HepG2 (cell line): ENCODE data around the gene ZCCHC24. TPM values are rescaled to one million over a fixed set of nuclear protein-coding genes. Genes with fewer than 3 reads are reported as not detected.

Experiments used
- AGO2 ChIP-seq: fragments of 200-400 bp; formaldehyde crosslinking; optimal IDR thresholded peaks from 2 replicates; pipeline ENCODE3; 2017; ENCODE audit warnings: mild to moderate bottlenecking, low read depth, low read length, moderate library complexity
- BHLHE40 ChIP-seq: IDR thresholded peaks from 2 replicates; pipeline ENCODE4 v1.6.1; 2011; ENCODE audit warnings: low read length, improper control_type of control experiment
- ERF ChIP-seq: IDR thresholded peaks from 2 replicates; pipeline ENCODE4 v1.6.1; 2018; ENCODE audit warnings: missing biosample characterization, missing genetic modification reagents
- IKZF1 ChIP-seq: fragments of 450-650 bp; IDR thresholded peaks from 2 replicates; pipeline ENCODE4 v1.7.1; 2016
- IRX3 ChIP-seq: sonication (generic); formaldehyde crosslinking; IDR thresholded peaks from 2 replicates; pipeline ENCODE4 v1.8.1; 2023; ENCODE audit warnings: mild to moderate bottlenecking, low read depth, missing genetic modification reagents, borderline replicate concordance
- KAT8 ChIP-seq: IDR thresholded peaks from 2 replicates; pipeline ENCODE4 v1.6.1; 2016; ENCODE audit warnings: missing genetic modification reagents, missing compliant biosample characterization
- KLF15 ChIP-seq: sonication (generic); formaldehyde crosslinking; IDR thresholded peaks from 2 replicates; pipeline ENCODE4 v1.8.1; 2023; ENCODE audit warnings: borderline replicate concordance, mild to moderate bottlenecking, inconsistent platforms, missing genetic modification reagents, mixed read lengths
- MXD4 ChIP-seq: IDR thresholded peaks from 2 replicates; pipeline ENCODE4 v1.6.1; 2016; ENCODE audit warnings: mild to moderate bottlenecking, missing biosample characterization, missing genetic modification reagents
- SMYD3 ChIP-seq: sonication (generic); formaldehyde crosslinking; IDR thresholded peaks from 2 replicates; pipeline ENCODE4 v1.8.1; 2023; ENCODE audit warnings: mild to moderate bottlenecking, missing genetic modification reagents
- SRSF4 ChIP-seq: fragments of 200-400 bp; formaldehyde crosslinking; IDR thresholded peaks from one replicate; pipeline ENCODE4 v1.6.1; 2018; ENCODE audit warnings: mild to moderate bottlenecking, low read depth, low read length, moderate library complexity; ENCODE audit not compliant: poor library complexity, severe bottlenecking
- TCF7 ChIP-seq: sonication (generic); IDR thresholded peaks from 2 replicates; pipeline ENCODE4 v1.6.1; 2016; ENCODE audit warnings: antibody characterized with exemption, low read depth
- TMF1 ChIP-seq: sonication (generic); formaldehyde crosslinking; IDR thresholded peaks from 2 replicates; pipeline ENCODE4 v1.8.1; 2022; ENCODE audit warnings: low read depth, missing genetic modification reagents
- ZBTB7A ChIP-seq: sonication (generic); formaldehyde crosslinking; IDR thresholded peaks from 2 replicates; pipeline ENCODE4 v1.8.0; 2022; ENCODE audit warnings: mild to moderate bottlenecking, missing genetic modification reagents
- ZBTB8A ChIP-seq: sonication (generic); formaldehyde crosslinking; IDR thresholded peaks from 2 replicates; pipeline ENCODE4 v1.4.0; 2020; ENCODE audit warnings: mild to moderate bottlenecking, low read depth, missing genetic modification reagents, borderline replicate concordance
- ZNF256 ChIP-seq: sonication (generic); formaldehyde crosslinking; conservative IDR thresholded peaks from 2 replicates; pipeline ENCODE4 v1.4.0; 2020; ENCODE audit warnings: missing genetic modification reagents
- ZNF383 ChIP-seq: sonication (generic); formaldehyde crosslinking; IDR thresholded peaks from 2 replicates; pipeline ENCODE4 v1.4.0; 2020; ENCODE audit warnings: missing genetic modification reagents, mild to moderate bottlenecking, borderline replicate concordance
- ZNF567 ChIP-seq: sonication (generic); formaldehyde crosslinking; IDR thresholded peaks from 2 replicates; pipeline ENCODE4 v1.8.1; 2023; ENCODE audit warnings: mild to moderate bottlenecking, missing genetic modification reagents, borderline replicate concordance
- ZNF75D ChIP-seq: sonication (generic); formaldehyde crosslinking; IDR thresholded peaks from 2 replicates; pipeline ENCODE4 v1.8.1; 2023; ENCODE audit warnings: missing genetic modification reagents, mild to moderate bottlenecking, borderline replicate concordance
- polyA plus RNA-seq, 8 experiments: library from polyadenylated mRNA; depleted of rRNA in 3 of 8; stranded (reverse) in 7 of 8; unstranded in 1 of 8; fragments of >200 nt; fragmentation: Illumina TruSeq in 4 of 8; extraction: Trizol in 4 of 8; gene quantifications; 2 replicates each; pipeline versions ENCODE4 v1.2.1 to v1.2.3, GENCODE V29; 2011 to 2016; ENCODE audit warnings: low read depth in 4 of 8, missing spikeins in 1 of 8, mixed read lengths in 1 of 8; ENCODE audit not compliant: insufficient read depth in 1 of 8
- total RNA-seq, 5 experiments: library from RNA; depleted of rRNA; stranded (reverse); fragments of >200 nt; fragmentation: Illumina TruSeq; extraction: Trizol; gene quantifications; 2 replicates each; pipeline ENCODE4 v1.2.3, GENCODE V29; 2016; ENCODE audit warnings: low read depth in 1 of 5
- TF ChIP-seq, protein P1 (sequence below): sonication (generic); formaldehyde crosslinking; IDR thresholded peaks from 2 replicates; pipeline ENCODE4 v1.4.0; 2020; ENCODE audit warnings: low read depth, missing genetic modification reagents
- TF ChIP-seq, protein P2 (sequence below): sonication (generic); formaldehyde crosslinking; IDR thresholded peaks from 2 replicates; pipeline ENCODE4 v1.4.0; 2020; ENCODE audit warnings: mild to moderate bottlenecking, missing genetic modification reagents
- TF ChIP-seq, protein P3 (sequence below): sonication (generic); formaldehyde crosslinking; IDR thresholded peaks from 2 replicates; pipeline ENCODE4 v1.4.0; 2020; ENCODE audit warnings: missing genetic modification reagents, borderline replicate concordance

The ZCCHC24 gene
- total and polyA plus RNA-seq, 2 of the 13 experiments (the other 11 are each of a cell fraction or from before 2014, with no cell fraction given): 3.1 to 7.9 TPM

DNA sequence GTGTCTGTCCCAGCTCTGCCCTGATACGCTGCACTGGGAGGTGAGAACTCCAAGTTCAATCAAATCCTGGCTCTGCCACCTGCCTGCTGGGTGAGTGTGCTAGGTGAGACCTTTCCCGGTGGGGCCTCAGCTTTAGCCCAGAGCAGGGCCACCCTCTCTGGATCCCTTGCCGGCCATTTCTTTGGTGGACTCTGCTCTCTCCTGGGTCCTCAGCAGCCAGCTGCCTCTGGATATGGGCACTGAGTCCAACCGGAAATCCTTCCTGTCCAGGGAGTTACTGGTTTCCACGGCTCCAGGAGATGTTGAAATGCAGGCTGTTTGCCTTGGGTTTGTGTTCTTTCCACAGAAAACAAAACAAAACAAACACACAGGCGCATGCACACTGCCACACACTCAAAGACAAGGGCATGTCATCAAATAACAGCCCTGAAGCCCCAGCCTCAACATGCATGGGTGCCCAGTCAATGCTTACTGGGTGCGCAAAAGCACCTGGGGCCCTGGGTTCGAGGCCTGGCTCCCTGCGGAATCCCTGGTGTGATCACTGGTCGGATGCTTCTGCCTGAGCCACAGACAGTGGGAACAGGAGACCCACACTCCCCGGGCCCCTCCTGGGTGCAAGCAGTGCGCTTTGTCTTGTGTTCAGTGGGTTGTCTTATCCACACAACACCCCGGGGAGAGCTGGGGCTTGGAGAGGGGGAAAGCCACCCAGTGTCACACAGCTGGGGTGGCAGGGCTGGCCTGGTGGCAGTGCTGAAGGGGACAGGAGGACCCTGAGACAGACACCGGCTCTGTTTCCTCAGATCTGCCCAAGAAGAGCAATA, 65.1 kb downstream of the ZCCHC24 start (continued):
- TF ChIP-seq SRSF4 (no peak), AGO2 (no peak), IRX3 (CRISPR knock-in tag) (no peak), KAT8 (peak; percentile 62), ZBTB7A (no peak; the same call in none of the 2 replicates), SMYD3 (no peak; the same call in 1 of the 2 replicates), MXD4 (CRISPR knock-in tag) (no peak), KLF15 (CRISPR knock-in tag) (no peak), IKZF1 (no peak), TCF7 (peak; percentile 41; the same call in 1 of the 2 replicates), ZNF567 (CRISPR knock-in tag) (no peak), TMF1 (CRISPR knock-in tag) (no peak), BHLHE40 (no peak), ZNF383 (no peak; the same call in 1 of the 2 replicates), ZBTB8A (CRISPR knock-in tag) (no peak), ERF (CRISPR knock-in tag) (peak; percentile 87), ZNF256 (CRISPR knock-in tag) (no peak), ZNF75D (no peak)
- TF ChIP-seq, protein P1, sequence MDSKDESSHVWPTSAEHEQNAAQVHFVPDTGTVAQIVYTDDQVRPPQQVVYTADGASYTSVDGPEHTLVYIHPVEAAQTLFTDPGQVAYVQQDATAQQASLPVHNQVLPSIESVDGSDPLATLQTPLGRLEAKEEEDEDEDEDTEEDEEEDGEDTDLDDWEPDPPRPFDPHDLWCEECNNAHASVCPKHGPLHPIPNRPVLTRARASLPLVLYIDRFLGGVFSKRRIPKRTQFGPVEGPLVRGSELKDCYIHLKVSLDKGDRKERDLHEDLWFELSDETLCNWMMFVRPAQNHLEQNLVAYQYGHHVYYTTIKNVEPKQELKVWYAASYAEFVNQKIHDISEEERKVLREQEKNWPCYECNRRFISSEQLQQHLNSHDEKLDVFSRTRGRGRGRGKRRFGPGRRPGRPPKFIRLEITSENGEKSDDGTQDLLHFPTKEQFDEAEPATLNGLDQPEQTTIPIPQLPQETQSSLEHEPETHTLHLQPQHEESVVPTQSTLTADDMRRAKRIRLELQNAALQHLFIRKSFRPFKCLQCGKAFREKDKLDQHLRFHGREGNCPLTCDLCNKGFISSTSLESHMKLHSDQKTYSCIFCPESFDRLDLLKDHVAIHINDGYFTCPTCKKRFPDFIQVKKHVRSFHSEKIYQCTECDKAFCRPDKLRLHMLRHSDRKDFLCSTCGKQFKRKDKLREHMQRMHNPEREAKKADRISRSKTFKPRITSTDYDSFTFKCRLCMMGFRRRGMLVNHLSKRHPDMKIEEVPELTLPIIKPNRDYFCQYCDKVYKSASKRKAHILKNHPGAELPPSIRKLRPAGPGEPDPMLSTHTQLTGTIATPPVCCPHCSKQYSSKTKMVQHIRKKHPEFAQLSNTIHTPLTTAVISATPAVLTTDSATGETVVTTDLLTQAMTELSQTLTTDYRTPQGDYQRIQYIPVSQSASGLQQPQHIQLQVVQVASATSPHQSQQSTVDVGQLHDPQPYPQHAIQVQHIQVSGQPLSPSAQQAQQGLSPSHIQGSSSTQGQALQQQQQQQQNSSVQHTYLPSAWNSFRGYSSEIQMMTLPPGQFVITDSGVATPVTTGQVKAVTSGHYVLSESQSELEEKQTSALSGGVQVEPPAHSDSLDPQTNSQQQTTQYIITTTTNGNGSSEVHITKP (CRISPR knock-in tag): peak; percentile 42; the same call in 1 of the 2 replicates
- TF ChIP-seq, protein P2, sequence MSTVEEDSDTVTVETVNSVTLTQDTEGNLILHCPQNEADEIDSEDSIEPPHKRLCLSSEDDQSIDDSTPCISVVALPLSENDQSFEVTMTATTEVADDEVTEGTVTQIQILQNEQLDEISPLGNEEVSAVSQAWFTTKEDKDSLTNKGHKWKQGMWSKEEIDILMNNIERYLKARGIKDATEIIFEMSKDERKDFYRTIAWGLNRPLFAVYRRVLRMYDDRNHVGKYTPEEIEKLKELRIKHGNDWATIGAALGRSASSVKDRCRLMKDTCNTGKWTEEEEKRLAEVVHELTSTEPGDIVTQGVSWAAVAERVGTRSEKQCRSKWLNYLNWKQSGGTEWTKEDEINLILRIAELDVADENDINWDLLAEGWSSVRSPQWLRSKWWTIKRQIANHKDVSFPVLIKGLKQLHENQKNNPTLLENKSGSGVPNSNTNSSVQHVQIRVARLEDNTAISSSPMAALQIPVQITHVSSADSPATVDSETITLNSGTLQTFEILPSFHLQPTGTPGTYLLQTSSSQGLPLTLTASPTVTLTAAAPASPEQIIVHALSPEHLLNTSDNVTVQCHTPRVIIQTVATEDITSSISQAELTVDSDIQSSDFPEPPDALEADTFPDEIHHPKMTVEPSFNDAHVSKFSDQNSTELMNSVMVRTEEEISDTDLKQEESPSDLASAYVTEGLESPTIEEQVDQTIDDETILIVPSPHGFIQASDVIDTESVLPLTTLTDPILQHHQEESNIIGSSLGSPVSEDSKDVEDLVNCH (CRISPR knock-in tag): 0 out of 2 replicates have a peak, but pooled peaks have one; percentile 53
- TF ChIP-seq, protein P3, sequence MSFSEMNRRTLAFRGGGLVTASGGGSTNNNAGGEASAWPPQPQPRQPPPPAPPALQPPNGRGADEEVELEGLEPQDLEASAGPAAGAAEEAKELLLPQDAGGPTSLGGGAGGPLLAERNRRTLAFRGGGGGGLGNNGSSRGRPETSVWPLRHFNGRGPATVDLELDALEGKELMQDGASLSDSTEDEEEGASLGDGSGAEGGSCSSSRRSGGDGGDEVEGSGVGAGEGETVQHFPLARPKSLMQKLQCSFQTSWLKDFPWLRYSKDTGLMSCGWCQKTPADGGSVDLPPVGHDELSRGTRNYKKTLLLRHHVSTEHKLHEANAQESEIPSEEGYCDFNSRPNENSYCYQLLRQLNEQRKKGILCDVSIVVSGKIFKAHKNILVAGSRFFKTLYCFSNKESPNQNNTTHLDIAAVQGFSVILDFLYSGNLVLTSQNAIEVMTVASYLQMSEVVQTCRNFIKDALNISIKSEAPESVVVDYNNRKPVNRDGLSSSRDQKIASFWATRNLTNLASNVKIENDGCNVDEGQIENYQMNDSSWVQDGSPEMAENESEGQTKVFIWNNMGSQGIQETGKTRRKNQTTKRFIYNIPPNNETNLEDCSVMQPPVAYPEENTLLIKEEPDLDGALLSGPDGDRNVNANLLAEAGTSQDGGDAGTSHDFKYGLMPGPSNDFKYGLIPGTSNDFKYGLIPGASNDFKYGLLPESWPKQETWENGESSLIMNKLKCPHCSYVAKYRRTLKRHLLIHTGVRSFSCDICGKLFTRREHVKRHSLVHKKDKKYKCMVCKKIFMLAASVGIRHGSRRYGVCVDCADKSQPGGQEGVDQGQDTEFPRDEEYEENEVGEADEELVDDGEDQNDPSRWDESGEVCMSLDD (CRISPR knock-in tag): no peak
